ENCODE measurements around the gene SFXN3. TPM values are rescaled to one million over a fixed set of nuclear protein-coding genes. Genes with fewer than 3 reads are reported as not detected.

Gene SFXN3
- total and polyA plus RNA-seq, 2 of the 13 experiments (the other 11 are each of a cell fraction or from before 2014, with no cell fraction given) = 16.8 to 71.5 TPM

DNA sequence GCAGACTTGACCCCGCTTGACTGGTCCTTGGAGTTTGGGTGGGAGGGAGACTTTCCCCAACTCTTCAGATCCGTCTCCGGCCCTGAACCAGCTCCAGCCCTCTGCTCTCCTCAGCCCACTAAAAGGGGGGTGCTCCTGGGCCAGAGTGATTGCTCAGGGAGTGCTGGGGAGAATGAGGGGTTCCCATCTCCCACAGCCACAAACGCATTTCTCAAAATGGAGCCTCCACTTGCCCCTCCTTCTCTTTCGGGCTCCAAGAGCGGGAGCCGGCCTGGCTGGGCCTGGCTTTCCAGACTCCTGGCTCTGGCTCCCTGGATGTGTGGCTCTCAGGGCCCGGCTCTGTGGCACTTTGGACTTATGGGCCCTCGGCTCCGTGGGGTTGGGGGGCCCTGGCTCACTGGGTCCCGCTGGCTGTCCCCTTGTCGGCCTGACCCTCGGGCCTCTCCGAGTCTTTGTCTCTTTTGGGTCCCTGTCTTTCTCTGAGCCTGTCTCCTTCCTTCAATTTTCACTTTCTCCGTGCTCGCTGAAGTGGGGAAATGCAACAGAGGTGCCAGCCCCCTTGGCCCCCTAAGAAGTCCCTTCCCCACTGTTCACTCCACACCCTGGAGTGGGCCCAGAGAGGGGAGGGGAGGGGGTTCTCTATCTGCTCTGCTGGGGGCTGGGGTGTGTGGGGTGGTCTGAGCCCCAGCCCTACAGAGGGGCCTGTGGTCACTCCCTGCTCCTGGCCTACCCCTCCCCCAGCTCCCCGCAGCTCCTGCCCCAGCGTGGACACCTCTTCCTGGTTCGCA is 30.7 kb upstream of the SFXN3 start:
- peaks cover 10 to 26% of the 10 kb centered on the region in 2 experiments; a peak in 4 of 5 replicates for H3K36me3 ChIP-seq (replicated peaks in 1 of 2; ENCODE audit: control insufficient read depth in 1 of 2, insufficient read depth in 2 of 2, low read length in 2 of 2)
- FAIRE-seq = no peak
- peak overlapping the region; percentile 95 for H3K9ac ChIP-seq (ENCODE audit: insufficient read depth, low read depth, low read length)
- no peak for ATAC-seq
- peak overlapping the region; percentile 81 for H3K27ac ChIP-seq (ENCODE audit: extremely low read length, insufficient read depth, low read length)
- ChIA-PET POLR2A (interaction anchor here (1.6 to 23.0 kb wide), 5 partner anchors 9 to 31 kb away, joined by 5 to 277 read pairs (median 56); partner anchors contain the start of genes MRPL43, SEMA4G and TWNK), CTCF (ENCODE audit: low intra/inter-chr PET ratio, low total read pairs) (interaction anchor here (8.5 kb wide), 1 partner anchor 12 kb away, joined by 240 read pairs; no protein-coding TSS in a partner anchor)
- intact Hi-C loops (cut with micrococcal nuclease; ENCODE audit: unreplicated experiment) = no loop called here
- peaks cover 32% of the 10 kb centered on the region for H3K4me1 ChIP-seq (ENCODE audit: insufficient read depth, low read length)
- no TSS peak for BruUV-seq (replicated peaks)
- 21% methylated on average over 6 of the region's 19 CpGs for WGBS (ENCODE audit: low lambda C conversion rate)
- peak overlapping the region; percentile 91 to 99 (median 98) for H3K4me3 ChIP-seq (replicated peaks in 1 of 3; ENCODE audit: insufficient read depth in 1 of 3, low read depth in 2 of 3, low read length in 3 of 3)
- H3K27me3 ChIP-seq (ENCODE audit: control insufficient read depth in 1 of 2, insufficient read depth in 2 of 2, low read length in 2 of 2) = no peaks in the 10 kb centered on the region; a peak in 1 of 5 replicates
- H3K4me2 ChIP-seq (ENCODE audit: low read depth, low read length) = peak overlapping the region; percentile 90
- in situ Hi-C loops (cut with HindIII; ENCODE audit: extremely low pct_ligation_motif_present, low pct_unique_long_range_greater_than_20kb) = no loop called here
- H3K79me2 ChIP-seq (ENCODE audit: insufficient read depth, low read length) = peaks cover 32% of the 10 kb centered on the region
- no peaks in the 10 kb centered on the region for H3K9me3 ChIP-seq (ENCODE audit: low read length)
- no peaks in the 10 kb centered on the region; the same call in 1 of the 2 replicates for H4K20me1 ChIP-seq (ENCODE audit: insufficient read depth, low read length)
- no peak overlapping the region for H2AFZ ChIP-seq (ENCODE audit: low read length)
- no peak for DNase-seq (ENCODE audit: low spot score)
- TF ChIP-seq, protein P1, sequence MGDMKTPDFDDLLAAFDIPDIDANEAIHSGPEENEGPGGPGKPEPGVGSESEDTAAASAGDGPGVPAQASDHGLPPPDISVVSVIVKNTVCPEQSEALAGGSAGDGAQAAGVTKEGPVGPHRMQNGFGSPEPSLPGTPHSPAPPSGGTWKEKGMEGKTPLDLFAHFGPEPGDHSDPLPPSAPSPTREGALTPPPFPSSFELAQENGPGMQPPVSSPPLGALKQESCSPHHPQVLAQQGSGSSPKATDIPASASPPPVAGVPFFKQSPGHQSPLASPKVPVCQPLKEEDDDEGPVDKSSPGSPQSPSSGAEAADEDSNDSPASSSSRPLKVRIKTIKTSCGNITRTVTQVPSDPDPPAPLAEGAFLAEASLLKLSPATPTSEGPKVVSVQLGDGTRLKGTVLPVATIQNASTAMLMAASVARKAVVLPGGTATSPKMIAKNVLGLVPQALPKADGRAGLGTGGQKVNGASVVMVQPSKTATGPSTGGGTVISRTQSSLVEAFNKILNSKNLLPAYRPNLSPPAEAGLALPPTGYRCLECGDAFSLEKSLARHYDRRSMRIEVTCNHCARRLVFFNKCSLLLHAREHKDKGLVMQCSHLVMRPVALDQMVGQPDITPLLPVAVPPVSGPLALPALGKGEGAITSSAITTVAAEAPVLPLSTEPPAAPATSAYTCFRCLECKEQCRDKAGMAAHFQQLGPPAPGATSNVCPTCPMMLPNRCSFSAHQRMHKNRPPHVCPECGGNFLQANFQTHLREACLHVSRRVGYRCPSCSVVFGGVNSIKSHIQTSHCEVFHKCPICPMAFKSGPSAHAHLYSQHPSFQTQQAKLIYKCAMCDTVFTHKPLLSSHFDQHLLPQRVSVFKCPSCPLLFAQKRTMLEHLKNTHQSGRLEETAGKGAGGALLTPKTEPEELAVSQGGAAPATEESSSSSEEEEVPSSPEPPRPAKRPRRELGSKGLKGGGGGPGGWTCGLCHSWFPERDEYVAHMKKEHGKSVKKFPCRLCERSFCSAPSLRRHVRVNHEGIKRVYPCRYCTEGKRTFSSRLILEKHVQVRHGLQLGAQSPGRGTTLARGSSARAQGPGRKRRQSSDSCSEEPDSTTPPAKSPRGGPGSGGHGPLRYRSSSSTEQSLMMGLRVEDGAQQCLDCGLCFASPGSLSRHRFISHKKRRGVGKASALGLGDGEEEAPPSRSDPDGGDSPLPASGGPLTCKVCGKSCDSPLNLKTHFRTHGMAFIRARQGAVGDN (CRISPR knock-in tag; IDR thresholded peaks at IDR 0.05) = peak; percentile 54; the same call in 1 of the 2 replicates
- TF ChIP-seq, protein P2, sequence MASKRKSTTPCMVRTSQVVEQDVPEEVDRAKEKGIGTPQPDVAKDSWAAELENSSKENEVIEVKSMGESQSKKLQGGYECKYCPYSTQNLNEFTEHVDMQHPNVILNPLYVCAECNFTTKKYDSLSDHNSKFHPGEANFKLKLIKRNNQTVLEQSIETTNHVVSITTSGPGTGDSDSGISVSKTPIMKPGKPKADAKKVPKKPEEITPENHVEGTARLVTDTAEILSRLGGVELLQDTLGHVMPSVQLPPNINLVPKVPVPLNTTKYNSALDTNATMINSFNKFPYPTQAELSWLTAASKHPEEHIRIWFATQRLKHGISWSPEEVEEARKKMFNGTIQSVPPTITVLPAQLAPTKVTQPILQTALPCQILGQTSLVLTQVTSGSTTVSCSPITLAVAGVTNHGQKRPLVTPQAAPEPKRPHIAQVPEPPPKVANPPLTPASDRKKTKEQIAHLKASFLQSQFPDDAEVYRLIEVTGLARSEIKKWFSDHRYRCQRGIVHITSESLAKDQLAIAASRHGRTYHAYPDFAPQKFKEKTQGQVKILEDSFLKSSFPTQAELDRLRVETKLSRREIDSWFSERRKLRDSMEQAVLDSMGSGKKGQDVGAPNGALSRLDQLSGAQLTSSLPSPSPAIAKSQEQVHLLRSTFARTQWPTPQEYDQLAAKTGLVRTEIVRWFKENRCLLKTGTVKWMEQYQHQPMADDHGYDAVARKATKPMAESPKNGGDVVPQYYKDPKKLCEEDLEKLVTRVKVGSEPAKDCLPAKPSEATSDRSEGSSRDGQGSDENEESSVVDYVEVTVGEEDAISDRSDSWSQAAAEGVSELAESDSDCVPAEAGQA (IDR thresholded peaks at IDR 0.05; ENCODE audit: low read depth) = no peak
- TF ChIP-seq, protein P2 (CRISPR knock-in tag; IDR thresholded peaks at IDR 0.05; ENCODE audit: borderline replicate concordance) = 0 out of 2 replicates have a peak, but pooled peaks have one; percentile 9
- TF ChIP-seq, protein P3, sequence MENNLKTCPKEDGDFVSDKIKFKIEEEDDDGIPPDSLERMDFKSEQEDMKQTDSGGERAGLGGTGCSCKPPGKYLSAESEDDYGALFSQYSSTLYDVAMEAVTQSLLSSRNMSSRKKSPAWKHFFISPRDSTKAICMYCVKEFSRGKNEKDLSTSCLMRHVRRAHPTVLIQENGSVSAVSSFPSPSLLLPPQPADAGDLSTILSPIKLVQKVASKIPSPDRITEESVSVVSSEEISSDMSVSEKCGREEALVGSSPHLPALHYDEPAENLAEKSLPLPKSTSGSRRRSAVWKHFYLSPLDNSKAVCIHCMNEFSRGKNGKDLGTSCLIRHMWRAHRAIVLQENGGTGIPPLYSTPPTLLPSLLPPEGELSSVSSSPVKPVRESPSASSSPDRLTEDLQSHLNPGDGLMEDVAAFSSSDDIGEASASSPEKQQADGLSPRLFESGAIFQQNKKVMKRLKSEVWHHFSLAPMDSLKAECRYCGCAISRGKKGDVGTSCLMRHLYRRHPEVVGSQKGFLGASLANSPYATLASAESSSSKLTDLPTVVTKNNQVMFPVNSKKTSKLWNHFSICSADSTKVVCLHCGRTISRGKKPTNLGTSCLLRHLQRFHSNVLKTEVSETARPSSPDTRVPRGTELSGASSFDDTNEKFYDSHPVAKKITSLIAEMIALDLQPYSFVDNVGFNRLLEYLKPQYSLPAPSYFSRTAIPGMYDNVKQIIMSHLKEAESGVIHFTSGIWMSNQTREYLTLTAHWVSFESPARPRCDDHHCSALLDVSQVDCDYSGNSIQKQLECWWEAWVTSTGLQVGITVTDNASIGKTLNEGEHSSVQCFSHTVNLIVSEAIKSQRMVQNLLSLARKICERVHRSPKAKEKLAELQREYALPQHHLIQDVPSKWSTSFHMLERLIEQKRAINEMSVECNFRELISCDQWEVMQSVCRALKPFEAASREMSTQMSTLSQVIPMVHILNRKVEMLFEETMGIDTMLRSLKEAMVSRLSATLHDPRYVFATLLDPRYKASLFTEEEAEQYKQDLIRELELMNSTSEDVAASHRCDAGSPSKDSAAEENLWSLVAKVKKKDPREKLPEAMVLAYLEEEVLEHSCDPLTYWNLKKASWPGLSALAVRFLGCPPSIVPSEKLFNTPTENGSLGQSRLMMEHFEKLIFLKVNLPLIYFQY (CRISPR knock-in tag; IDR thresholded peaks at IDR 0.05; ENCODE audit: borderline replicate concordance) = 0 out of 2 replicates have a peak, but pooled peaks have one; percentile 21
- TF ChIP-seq ZNF788 (CRISPR knock-in tag; IDR thresholded peaks at IDR 0.05; ENCODE audit: borderline replicate concordance) = no peak
- TF ChIP-seq ZFY (CRISPR knock-in tag; IDR thresholded peaks at IDR 0.05) = peak; percentile 15; the same call in 1 of the 2 replicates
- 0 out of 2 replicates have a peak, but pooled peaks have one; percentile 32 for TF ChIP-seq CAMTA2 (CRISPR knock-in tag; IDR thresholded peaks at IDR 0.05; ENCODE audit: borderline replicate concordance)
